Kidney (tissue), 14 donors: Measurements from ENCODE around the gene WDR54. TPM values are rescaled to one million over a fixed set of nuclear protein-coding genes. Genes with fewer than 3 reads are reported as not detected.
A peak's percentile ranks its signal among the peaks of the same experiment; 100 is the strongest.

Source experiments
- DNase-seq, 5 donors: peaks; one replicate each; pipeline ENCODE4 v3.0.0-alpha.2; 2013 to 2020
- FAIRE-seq: peaks from 2 replicates; lab custom pipeline; 2012; peaks lifted over from hg19 to GRCh38; lab: Jason Lieb, UNC
- H3K27ac ChIP-seq, 2 donors: one replicate each; pipeline ENCODE4 v1.7.0; 2013; ENCODE audit warnings: low read depth in 2 of 2, low read length in 2 of 2, inconsistent platforms in 1 of 2
- H3K27me3 ChIP-seq: one replicate; pipeline ENCODE4 v1.7.1; 2013; ENCODE audit warnings: low read length, inconsistent platforms; ENCODE audit not compliant: control insufficient read depth, insufficient read depth
- H3K36me3 ChIP-seq, 3 donors: one replicate each; pipeline versions ENCODE4 v1.7.0 to v1.7.1; 2013; ENCODE audit warnings: low read length in 3 of 3, control low read depth in 1 of 3, inconsistent platforms in 1 of 3; ENCODE audit not compliant: insufficient read depth in 3 of 3, control insufficient read depth in 2 of 3
- H3K4me1 ChIP-seq, 3 donors: one replicate each; pipeline versions ENCODE4 v1.7.0 to v1.7.1; 2013; ENCODE audit warnings: low read length in 3 of 3, inconsistent platforms in 1 of 3, low read depth in 1 of 3; ENCODE audit not compliant: control insufficient read depth in 2 of 3, insufficient read depth in 2 of 3
- H3K4me3 ChIP-seq, 3 donors: one replicate each; pipeline versions ENCODE4 v1.7.0 to v1.8.1; 2013; ENCODE audit warnings: low read length in 3 of 3, control low read depth in 1 of 3, inconsistent platforms in 1 of 3
- H3K9ac ChIP-seq, 3 donors: one replicate each; pipeline versions ENCODE4 v1.7.0 to v1.7.1; 2013; ENCODE audit warnings: low read length in 3 of 3, control low read depth in 1 of 3, inconsistent platforms in 1 of 3
- H3K9me3 ChIP-seq, 3 donors: one replicate each; pipeline versions ENCODE4 v1.7.0 to v1.7.1; 2013; ENCODE audit warnings: low read length in 3 of 3, control low read depth in 1 of 3, inconsistent platforms in 1 of 3; ENCODE audit not compliant: control insufficient read depth in 2 of 3, insufficient read depth in 1 of 3
- CTCF ChIP-seq: IDR thresholded peaks from 3 replicates; pipeline ENCODE4 v1.5.1; 2012; ENCODE audit warnings: mild to moderate bottlenecking, moderate library complexity, borderline replicate concordance; ENCODE audit not compliant: insufficient read depth; ENCODE audit errors: extremely low read depth
- intact Hi-C: fragments of 100-400 bp; cut with DNase I; formaldehyde crosslinking; loops from one replicate; pipeline ENCODE4 v1.11.1; 2022
- polyA plus RNA-seq: library from polyadenylated mRNA; stranded (reverse); fragments of 350-450 nt; fragmentation: Illumina TruSeq; extraction: RNeasy Lipid Tissue Mini Kit (QIAGEN cat#74804); gene quantifications from one replicate; pipeline ENCODE4 v1.2.3, GENCODE V29; 2014; ENCODE audit warnings: low read depth, low replicate concordance; ENCODE audit not compliant: insufficient read depth
- total RNA-seq: library from RNA; stranded (reverse); fragmentation: NEBNext Ultra II Directional; extraction: Animal tissue kit (Norgen Biotek cat#: 25700); gene quantifications from one replicate; pipeline ENCODE4 v1.2.1, GENCODE V29; 2021
- donor health status: control.
- donor health status: control.
- donor health status: control.
- donor health status: control.
- donor health status: control.
- donor health status: DM: yes; HTN: yes; CAD: no.
- donor health status: Normal renal cell carcinoma (clear cell type).

The WDR54 gene
- total and polyA plus RNA-seq, 2 donors from 2014 or later: 23.3 to 37.6 TPM

DNA sequence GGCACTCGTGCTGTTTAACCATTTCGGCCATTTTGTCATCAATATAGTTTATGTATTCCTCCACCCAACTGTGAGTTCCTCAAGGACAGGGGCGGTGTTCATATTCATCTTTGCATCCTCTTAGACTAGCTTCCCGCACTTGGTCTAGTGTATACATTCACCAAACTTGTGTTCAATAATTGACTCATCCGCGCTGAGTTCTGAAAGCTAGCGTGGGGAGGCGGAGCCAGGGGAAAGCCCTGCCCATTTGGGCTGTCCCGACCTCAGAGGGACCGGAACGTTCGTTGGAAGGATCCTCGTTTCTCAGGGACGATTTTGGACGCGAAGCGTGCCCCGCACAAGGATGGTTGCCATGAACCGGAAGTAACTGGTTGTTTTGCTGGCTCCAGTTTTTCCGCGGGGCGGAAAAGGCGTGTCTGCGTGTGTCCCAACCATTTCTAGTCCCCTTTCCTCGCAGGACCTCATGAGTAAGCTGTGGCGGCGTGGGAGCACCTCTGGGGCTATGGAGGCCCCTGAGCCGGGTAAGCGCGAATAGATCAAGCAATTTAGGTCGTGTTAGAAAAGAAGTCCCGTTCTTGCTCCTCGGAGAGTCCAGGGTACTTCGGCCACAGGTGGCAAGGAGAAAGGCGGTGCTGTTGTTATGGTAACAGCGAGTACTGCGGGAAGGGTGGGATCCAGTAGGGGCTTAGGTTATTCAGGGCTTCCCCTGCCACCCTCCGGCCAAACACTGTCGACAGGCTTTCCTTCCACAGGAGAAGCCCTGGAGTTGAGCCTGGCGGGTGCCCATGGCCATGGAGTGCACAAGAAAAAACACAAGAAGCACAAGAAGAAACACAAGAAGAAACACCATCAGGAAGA is 33.4 kb downstream of the WDR54 start, which contains the start of gene INO80B:
Gene INO80B, plus strand, starts transcription at position 434 of the 858 bp plus-strand sequence. Its CDS starts 30 bp downstream, at position 464.
- H3K27me3 ChIP-seq: no peaks in the 10 kb centered on the region
- intact Hi-C loops: no loop called here
- no peaks in the 10 kb centered on the region for H3K9me3 ChIP-seq
- peak within 1 kb of the TSS; percentile 32 to 44 for H3K27ac ChIP-seq
- peak within 1 kb of the TSS; percentile 84 to 91 (median 89) for H3K4me3 ChIP-seq
- no peak for TF ChIP-seq CTCF
- peak; percentile 98 to 99 (median 98) for DNase-seq
- no peaks in the 10 kb centered on the region for H3K36me3 ChIP-seq
- FAIRE-seq: peak; percentile 93
- H3K4me1 ChIP-seq: peaks cover 0 to 26% (median 12%) of the 10 kb centered on the region in 3 donors
- peak within 1 kb of the TSS; percentile 20 to 83 (median 79) for H3K9ac ChIP-seq

DNA sequence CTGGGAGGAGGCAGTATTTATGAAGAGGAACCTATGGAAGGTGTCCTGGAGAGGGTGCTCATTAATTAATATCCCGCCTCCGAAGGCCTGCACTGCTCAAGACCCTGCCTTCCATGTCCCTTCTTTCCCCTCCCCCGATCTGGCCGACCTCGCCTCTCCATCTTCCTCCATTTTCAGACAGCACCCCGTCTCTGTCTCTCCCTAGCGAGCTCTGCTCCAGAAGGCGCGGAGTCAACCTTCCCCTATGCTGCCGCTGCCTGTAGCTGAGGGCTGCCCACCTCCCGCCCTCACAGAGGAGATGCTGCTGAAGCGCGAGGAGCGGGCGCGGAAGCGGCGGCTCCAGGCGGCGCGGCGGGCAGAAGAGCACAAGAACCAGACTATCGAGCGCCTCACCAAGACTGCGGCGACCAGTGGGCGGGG is 35.6 kb downstream of the WDR54 start:
- intact Hi-C loops: no loop called here
- FAIRE-seq (no peak), DNase-seq (no peak)
- no peaks in the 10 kb centered on the region for H3K36me3 ChIP-seq
- H3K4me3 ChIP-seq: peak overlapping the region; percentile 56 to 79 (median 59)
- H3K9ac ChIP-seq: peak overlapping the region; percentile 11 to 62 (median 40)
- peak overlapping the region; percentile 96 to 97 for H3K27ac ChIP-seq
- no peaks in the 10 kb centered on the region for H3K27me3 ChIP-seq
- H3K9me3 ChIP-seq: no peaks in the 10 kb centered on the region
- H3K4me1 ChIP-seq: peaks cover 0 to 26% (median 12%) of the 10 kb centered on the region in 3 donors
- no peak for TF ChIP-seq CTCF

- FAIRE-seq: no peak
- Histone ChIP-seq H3K4me1 (peaks cover 0 to 26% (median 12%) of the 10 kb centered on the region in 3 donors), H3K4me3 (peak overlapping the region; percentile 70 to 92 (median 79)), H3K27me3 (no peaks in the 10 kb centered on the region), H3K9ac (peak overlapping the region; percentile 42 to 95 (median 91)), H3K9me3 (no peaks in the 10 kb centered on the region), H3K27ac (peak overlapping the region; percentile 96 to 97), H3K36me3 (peaks cover 0 to 3% (median 0%) of the 10 kb centered on the region in 3 donors)
- no peak for TF ChIP-seq CTCF
- intact Hi-C loops: no loop called here
- DNase-seq: peak; percentile 84 to 93 (median 87)
Observed at GRCh38 chr2:74457549-74458131, 36.1 kb downstream of the WDR54 start.
